ENCODE measurements around the gene NUP210.

DNA sequence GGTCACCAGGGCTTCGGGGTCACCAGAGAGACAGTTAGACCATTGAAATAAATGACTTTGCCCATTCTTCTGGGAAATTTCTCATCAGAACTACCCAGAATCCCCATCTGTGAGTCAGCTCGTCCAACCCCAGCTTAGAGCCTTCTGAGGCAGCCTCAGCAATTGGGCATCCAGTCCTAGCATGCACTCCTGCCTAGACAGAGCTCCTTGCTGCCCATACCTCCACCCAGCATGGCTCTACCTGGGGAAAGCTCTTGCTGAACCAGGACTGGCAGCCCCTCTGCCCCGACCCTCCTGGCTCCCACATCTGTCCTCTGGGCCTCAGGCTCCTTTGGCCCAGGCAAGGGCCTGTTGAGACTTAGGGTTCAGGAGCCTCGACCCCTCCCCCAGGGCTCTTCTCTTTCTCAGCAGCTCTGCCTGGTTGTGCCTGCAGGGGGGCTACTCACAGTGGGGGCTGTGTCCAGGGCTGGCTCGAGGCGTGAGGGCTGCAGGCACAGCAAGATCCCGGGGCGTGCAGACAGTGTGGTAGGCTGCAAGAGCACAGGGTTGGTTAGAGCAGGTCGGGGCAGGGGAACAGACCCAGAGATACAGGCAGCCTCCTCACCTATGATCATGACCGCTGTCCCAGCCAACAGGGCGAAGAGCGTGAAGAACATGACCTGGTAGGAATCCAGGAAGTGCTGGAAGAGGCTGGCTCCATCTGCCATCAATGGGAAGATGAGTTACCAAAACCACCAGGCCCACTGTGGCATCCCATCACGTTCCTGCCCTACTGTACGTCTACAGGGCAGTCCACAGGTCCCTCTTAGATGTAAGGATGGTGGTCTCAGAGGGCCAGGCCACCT, 101.3 kb downstream of the NUP210 start:
- TF ChIP-seq GATA2 (IDR thresholded peaks at IDR 0.05; ENCODE audit: low read depth, low read length) (no peak), GATA3 (IDR thresholded peaks at IDR 0.05; ENCODE audit: low read depth, low read length) (no peak)
